HG02623 (cell line): Measurements from ENCODE around the gene SLC22A17.
"Not testable (repeated sequence)": the region's sequence is repeated elsewhere in the genome, so short reads cannot be mapped to it uniquely, and the experiment has no call there.

Experiments used
- ATAC-seq: cut with Tn5 transposase; IDR thresholded peaks from one replicate; pipeline ENCODE4 v1.9.1; 2021; ENCODE audit warnings: moderate library complexity; ENCODE audit not compliant: unreplicated experiment

The SLC22A17 gene

DNA sequence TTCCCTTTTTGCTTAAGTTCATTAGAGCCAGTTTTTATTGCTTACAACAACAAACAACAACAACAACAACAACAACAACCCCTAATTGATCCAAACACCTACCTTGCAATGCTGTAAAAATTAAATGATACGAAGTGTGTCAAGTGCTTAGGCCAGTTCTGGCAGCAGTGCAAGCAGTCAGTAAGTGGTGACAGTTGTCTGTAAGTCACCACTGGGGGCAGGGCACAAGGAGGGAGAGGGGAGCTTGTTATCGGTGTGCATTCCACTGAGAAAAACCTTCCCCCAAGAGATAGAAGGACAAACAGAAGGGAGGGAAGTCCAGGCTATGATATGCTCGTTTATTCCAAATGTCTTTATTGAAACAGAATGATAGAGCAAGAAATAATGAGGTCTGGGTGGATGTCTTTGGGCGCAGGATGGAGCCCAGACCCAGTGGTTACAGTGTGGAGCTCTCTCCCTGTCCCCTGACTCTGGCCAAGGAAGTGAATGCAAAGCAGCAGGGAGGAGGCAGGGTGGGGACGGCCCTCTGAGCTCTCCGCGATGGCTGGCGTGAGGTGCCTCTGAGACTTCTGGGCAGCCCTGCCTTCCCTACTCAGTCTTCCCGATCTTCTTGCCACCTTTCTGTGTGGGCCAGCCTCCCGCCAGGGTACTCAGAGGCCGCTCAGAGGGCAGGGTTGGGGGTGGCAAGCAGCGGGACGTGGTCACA lies 6.5 kb downstream of the SLC22A17 start:
- ATAC-seq = no peak

DNA sequence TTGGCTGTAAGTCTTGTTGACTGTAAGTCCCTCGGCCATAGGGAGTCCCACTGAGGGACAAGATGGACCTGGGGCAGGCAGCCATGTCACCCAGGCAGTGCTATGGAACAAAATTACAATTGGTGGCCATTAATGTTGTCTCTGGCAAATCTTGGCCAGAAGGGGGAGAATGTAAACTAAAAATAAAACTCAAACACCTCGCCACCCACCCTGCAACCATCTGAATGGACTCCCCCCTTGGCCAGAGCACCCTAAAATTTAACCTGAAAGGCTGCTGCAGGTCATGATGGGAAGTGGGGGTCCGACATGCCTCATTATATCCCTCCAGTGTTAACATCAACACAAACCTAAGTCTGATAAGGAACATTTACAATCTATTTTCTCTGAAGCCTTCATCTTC lies 8.2 kb downstream of the SLC22A17 start:
- ATAC-seq = no peak

DNA sequence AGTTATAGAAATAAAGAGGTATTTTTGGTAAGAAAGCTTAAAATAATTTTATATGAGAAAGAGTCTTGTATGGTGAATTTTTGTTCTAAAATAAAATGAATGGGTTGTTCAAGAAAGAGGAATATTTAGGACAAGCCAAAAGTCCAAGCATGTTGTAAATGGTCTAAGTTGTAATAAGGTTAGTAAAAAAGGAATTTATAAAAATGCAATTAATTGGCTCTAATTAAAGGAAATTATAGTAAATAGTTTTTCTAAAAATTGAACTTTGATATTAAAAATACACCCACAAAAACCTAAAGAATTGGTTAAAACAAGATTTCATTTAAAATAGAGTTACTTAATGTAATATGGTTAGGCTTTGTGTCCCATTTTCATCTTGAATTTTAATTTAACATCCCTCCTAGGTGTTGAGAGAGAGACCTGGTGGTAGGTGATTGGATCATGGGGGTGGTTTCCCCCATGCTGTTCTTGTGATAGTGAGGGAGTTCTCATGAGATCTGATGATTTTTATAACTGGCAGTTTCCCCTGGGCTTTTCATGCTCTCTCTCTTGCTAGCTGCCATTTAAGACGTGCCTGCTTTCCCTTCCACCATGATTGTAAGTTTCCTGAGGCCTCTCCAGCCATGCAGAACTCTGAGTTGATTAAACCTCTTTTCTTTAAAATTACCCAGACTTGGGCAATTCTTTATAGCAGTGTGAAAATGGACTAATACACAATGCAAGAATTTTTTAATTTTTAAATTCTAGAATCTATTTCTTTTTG lies 13.0 kb downstream of the SLC22A17 start:
- no peak for ATAC-seq

DNA sequence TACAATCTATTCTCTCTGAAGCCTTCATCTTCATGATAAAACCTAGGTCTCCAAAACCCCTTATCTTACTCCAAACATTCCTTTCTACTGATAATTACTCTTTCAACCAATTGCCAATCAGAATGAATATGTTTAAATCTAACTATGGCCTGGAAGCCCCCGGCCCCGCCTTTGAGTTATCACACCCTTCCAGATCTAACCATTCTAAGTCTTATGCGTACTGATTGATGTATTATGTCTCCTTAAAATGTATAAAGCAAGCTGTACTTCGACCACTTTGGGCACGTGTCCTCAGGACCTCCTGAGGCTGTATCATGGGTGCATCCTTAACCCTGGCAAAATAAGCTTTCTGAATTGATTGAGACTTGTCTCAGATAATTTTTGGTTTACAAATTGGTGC lies 17.1 kb downstream of the SLC22A17 start:
- no peak for ATAC-seq

DNA sequence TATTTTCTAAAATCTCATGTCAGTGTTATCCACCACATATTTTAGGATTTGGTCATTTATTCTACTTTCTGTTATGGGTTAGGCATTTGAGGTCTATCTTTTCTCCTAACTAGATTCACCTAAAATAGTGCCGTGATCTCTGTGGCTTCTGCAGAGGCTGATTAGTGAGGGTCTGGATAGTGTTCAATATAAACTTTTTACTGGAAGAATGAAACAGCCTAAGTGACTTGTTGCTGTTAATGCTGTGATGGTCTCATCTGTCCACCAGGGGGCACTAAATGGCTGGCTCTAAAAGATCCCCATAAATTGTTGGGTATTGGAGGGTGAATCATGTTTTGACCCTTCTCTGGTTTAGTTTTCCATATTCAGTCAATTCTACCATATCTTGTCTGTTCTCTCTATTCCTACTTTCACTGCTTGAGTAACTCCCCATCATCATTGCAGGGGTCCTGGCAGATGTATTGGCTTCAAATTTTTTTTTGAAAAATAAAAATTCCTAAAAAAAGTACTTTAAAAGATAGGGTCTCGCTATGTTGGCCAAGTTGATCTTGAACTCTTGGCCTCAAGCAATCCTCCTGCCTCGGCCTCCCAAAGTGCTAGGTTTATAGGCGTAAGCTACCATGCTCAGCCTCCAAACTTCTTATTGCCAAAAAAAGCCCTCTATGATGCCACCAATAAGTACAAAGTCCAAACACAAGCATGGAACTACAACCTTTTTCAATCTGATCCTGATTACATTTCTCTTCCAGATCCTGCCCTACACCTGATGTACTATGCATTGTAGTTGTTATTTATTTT lies 24.5 kb downstream of the SLC22A17 start:
- ATAC-seq = no peak

DNA sequence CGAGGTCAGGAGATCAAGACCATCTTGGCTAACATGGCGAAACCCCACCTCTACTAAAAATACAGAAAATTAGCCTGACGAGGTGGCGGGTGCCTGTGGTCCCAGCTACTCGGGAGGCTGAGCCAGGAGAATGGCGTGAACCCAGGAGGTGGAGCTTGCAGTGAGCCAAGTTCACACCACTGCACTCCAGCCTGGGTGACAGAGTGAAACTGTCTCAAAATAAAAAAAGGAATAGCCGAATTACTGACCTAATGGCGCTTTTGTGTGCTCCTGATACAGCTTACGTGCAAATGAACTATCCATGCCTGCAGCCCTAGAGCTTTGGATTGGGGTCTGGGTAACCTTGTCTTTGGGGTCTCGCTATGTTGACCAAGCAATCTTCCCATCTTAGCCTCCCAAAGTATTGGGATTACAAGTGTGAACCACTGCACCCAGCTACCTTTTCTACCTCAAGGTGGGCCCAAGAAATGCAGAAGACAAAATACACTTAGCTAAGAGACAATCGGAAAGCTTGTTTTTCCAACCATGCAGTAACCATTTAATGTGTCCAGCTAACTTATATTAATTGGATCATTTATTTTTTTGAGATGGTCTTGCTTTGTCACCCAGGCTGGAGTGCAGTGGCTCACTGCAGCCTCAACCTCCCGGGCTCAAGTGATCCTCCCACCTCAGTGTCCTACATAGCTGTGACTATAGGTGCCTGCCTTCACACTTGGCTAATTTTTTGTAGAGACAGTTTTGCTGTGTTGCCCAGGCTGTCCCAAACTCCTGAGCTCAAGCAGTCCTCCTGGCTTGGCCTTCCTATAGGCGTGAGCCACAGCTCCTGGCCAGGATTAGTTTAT lies 26.0 kb downstream of the SLC22A17 start:
- no peak for ATAC-seq

DNA sequence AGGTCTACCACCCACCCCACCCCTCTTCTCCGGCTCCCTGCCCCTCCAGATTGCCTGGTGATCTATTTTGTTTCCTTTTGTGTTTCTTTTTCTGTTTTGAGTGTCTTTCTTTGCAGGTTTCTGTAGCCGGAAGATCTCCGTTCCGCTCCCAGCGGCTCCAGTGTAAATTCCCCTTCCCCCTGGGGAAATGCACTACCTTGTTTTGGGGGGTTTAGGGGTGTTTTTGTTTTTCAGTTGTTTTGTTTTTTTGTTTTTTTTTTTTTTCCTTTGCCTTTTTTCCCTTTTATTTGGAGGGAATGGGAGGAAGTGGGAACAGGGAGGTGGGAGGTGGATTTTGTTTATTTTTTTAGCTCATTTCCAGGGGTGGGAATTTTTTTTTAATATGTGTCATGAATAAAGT lies 26.9 kb downstream of the SLC22A17 start:
- not testable (repeated sequence) for ATAC-seq

DNA sequence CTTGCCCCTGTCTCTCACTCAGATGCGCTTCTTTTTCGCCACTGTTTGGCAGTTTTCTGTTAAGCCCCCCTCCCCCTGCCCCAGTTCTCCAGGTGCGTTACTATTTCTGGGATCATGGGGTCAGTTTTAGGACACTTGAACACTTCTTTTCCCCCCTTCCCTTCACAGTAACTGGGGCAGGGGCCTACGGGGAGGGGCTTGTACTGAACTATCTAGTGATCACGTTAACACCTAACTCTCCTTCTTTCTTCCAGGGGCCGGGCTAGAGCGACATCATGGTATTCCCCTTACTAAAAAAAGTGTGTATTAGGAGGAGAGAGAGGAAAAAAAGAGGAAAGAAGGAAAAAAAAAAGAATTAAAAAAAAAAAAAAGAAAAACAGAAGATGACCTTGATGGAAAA lies 27.7 kb downstream of the SLC22A17 start:
- no peak for ATAC-seq

DNA sequence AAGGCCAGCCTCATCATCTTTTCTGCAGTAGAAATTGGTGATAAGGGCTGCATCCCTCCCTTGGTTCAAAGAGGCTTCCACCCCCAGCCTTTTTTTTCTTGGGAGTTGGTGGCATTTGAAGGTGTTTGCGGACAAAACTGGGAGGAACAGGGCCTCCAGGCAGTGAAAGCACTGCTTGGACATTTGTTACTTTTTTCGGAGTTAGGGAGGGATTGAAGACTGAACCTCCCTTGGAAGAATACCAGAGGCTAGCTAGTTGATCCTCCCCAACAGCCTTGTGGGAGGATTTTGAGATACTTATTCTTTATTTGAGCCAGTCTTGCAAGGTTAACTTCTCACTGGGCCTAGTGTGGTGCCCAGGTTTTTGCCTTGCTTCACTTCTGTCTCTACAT lies 28.2 kb downstream of the SLC22A17 start:
- no peak for ATAC-seq

DNA sequence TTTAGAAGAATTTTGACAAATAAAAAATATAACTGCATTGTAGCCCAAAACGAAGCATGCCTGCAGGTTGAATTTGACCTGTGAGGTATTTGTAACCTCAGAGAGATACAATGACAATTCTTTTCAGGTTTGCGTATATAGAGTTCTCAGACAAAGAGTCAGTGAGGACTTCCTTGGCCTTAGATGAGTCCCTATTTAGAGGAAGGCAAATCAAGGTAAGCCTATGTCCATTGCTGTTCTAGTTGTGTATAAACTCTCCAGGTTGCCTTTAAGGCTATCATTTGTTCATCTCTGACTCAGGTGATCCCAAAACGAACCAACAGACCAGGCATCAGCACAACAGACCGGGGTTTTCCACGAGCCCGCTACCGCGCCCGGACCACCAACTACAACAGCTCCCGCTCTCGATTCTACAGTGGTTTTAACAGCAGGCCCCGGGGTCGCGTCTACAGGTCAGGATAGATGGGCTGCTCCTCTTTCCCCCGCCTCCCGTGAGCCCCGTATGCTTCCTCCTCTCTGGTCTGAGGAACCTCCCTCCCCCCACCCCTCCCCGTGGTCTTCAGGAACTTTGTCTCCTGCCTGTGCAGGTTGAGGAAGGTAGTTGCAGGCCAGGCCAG lies 28.7 kb downstream of the SLC22A17 start:
- no peak for ATAC-seq

DNA sequence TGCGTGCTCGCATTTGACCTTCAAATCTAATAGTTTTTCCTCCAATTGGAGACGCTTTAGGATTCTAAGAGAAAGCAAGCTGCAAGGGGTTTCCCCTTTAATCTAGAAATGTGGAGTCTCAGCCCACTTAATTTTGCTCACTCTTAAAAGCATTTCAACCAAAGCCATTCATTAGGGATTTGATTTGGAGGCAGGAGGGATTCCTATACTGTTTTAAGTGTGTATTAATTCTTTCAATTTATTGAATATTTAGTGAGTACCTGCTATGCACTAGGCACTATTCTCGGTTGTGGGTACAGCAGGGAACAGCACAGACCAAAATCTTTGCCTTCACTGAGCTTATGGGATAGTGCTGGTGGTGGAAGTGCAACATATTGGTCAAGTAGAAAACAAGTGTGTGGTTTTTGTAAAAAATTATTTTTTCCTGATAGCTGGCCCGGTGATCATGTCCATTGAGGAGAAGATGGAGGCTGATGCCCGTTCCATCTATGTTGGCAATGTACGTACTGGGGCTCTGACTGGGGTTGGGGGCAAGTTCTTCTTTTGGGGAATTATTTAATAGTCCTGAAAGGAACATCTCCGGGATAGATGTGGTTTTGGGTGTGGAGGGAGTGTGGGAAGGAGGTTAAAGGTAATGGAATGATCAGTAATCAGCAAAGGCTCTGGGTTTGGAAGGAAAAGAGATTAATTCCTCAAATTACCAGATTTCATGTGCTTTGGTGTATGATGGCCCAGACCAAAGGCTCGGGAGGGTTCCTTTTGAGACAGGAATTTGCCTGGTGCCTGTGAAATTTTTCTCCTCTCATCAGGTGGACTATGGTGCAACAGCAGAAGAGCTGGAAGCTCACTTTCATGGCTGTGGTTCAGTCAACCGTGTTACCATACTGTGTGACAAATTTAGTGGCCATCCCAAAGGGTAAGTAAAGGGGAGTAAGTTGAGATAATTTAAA lies 29.8 kb downstream of the SLC22A17 start:
- no peak for ATAC-seq

DNA sequence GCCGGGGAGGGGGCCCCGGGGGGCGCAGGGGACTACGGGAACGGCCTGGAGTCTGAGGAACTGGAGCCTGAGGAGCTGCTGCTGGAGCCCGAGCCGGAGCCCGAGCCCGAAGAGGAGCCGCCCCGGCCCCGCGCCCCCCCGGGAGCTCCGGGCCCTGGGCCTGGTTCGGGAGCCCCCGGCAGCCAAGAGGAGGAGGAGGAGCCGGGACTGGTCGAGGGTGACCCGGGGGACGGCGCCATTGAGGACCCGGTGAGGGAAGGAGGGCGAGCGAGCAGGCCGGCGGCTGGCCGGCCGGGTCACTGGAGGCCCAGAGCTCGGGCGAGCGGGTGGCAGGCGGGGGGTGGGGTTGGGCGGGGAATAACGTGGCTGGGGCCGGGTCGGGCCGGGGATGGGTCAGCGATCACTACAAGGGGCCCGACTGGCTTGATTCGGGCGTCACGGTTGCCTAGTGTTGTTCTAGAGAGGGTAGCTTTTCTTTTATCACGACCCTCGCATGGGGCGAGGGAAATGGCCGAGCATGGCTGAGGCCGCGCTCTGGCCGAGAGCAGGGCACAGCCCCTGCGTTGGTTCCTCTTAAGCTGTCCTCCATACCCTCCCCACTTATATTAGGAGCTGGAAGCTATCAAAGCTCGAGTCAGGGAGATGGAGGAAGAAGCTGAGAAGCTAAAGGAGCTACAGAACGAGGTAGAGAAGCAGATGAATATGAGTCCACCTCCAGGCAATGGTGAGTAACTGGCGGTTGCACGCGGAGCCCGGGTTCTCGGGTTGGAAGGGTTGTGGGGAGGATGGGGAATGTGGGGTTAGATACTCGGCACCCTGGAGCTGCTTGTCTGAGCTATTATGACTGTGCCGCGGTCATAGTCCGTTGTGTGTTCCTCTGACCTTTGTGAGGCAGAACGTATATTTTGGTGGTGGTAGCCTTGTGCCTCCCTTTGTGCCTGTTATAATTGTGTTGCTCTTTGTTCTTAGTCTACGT lies 30.8 kb downstream of the SLC22A17 start:
- peak; percentile 7 for ATAC-seq

DNA sequence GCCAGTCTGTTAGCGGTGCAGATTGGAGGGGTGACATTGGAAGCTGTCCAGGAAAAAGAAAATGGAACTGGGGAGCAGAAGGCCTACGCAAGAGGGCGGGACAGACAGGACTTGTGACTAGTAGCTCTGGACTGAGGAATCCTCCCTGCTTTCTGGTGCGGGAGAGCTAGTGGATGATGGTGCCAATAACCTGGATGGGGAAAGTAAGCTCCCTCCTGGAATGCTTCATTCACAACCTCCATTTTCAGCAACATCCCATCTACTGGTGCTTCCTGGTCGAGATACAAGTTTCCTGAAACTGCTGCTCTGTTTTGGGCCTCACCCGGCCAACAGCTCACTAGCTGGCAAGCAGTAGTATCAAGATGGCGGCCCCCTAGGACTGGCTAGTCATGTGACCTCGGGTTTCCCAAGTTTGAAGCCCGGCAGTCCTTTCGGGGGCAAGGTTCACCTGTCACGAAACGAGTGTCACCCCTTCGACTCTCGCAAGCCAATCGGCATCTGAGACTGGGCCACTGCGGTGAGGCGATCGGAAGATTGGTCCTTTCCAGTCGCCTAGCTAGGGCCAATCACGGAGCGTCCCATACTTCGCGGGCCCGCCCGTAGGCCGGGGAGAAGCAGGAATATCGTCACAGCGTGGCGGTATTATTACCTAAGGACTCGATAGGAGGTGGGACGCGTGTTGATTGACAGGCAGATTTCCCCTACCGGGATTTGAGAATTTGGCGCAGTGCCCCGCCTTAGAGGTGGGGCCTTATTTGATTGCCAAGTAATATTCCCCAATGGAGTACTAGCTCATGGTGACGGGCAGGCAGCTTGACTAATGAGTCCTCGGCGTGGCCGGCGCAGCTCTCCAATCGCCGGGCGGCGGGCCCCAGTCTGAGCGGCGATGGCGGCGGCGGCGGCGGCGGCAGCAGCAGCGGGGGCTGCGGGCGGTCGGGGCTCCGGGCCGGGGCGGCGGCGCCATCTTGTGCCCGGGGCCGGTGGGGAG lies 31.8 kb downstream of the SLC22A17 start, which contains the start of gene PABPN1:
PABPN1 (plus strand) TSS at position 874 of the 988 bp plus-strand sequence; CDS start at position 887, 13 bp downstream.
- peak; percentile 91 for ATAC-seq

DNA sequence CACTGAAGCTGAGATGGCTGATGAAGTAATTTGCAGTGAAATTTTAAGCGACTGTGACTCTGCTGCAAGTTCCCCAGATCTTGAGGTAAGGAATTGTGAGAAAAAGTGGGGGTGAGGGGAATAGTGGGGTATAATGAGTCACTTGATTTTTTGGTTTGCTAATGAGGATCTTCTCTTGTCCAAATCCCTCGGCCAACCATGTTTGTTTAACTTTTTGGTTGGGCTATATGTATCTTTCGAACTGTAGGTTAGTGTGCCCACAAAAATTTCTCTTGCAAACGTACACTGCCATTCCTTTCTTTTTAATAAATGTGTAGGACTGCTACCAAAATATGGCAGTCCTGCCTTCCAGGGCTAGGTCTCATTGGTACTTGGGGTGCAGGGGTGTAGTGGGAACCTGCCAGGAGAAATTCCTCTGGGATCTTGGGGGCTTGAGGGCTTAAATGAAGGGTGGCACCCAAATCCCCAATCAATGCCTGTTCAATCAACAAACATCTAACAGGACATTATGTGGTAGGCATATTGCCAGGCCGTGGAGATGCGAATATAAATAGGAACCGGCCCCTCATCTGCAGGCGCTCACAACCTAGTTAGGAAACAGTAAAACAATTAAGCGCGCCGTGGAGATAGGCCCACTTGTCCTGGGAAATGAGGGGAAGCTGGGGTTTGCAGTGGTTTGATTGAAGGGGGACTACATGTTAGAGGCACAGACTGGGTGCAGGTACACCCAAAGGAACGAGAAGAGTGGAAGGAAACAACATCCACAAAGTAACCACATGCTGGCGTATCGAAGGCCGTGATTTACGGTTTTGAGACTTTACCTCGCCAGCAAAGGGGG lies 32.7 kb downstream of the SLC22A17 start:
- no peak for ATAC-seq

DNA sequence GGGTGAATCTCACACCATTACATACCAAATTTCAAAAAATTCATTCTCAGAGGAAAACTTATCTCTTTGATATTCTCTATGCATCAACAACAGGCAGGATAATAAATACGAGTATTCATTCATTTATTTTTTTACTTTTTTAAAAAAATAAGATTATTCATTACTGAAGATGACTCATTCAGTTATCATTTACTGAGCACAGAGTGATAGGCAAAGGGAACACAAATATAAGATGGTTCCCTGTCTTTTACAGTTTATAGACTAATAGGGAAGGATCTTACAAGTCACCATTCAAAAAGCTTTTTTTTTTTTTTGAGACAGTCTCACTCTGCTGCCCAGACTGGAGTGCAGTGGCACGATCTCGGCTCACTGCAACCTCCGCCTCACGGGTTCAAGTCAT lies 36.4 kb downstream of the SLC22A17 start:
- ATAC-seq = no peak

DNA sequence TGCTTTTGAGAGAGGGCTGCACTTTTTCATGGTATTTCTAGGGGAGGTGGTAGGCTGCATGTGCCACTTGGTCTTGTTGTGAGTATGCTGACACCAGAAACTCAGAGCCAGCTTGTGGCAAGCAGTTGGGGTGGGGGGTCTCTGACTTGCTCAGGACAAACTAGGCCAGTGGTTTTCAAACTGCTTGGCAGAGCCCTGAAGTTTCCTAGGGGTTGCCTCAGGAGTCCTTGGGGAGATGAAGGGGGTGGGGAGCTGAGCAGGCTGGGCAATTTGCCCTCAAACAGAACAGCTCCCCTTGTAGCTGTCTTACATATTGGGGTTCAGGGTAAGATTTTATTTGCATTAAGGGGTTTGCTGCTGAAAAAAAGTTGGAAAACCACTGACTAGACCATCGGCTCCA lies 42.1 kb downstream of the SLC22A17 start:
- no peak for ATAC-seq
